GM12875 (cell line): ENCODE results near the gene PSMD13.

Experiments
- H3K4me3 ChIP-seq: one replicate; pipeline ENCODE4 v1.5.1; 2011; ENCODE audit warnings: low read depth, low read length, control low read depth
- CTCF ChIP-seq: IDR thresholded peaks from 2 replicates; pipeline ENCODE4 v1.5.1; 2011; ENCODE audit warnings: low read depth, mild to moderate bottlenecking, control low read depth, inconsistent platforms, low read length, moderate library complexity, borderline replicate concordance; ENCODE audit not compliant: insufficient read depth

Gene PSMD13

GRCh38 chr11:206526-207207, 30.1 kb upstream of the PSMD13 start:
- peak overlapping the region; percentile 98 for H3K4me3 ChIP-seq
- TF ChIP-seq CTCF: no peak

GRCh38 chr11:207208-207862, 29.4 kb upstream of the PSMD13 start, which contains the start of the genes BET1L and RIC8A:
Gene BET1L, minus strand, starts transcription at chr11:207399. Its CDS starts 78 bp downstream, at chr11:207321.
Gene RIC8A, plus strand, starts transcription at chr11:207708. Its CDS starts 1,147 bp downstream, at chr11:208855.
- peak within 1 kb of the TSS; percentile 98 for H3K4me3 ChIP-seq
- TF ChIP-seq CTCF: no peak

GRCh38 chr11:207863-208180, 29.0 kb upstream of the PSMD13 start:
- H3K4me3 ChIP-seq: peak overlapping the region; percentile 89
- no peak for TF ChIP-seq CTCF

GRCh38 chr11:208181-208916, 28.4 kb upstream of the PSMD13 start:
- peak overlapping the region; percentile 89 for H3K4me3 ChIP-seq
- no peak for TF ChIP-seq CTCF

- no peak for TF ChIP-seq CTCF
- H3K4me3 ChIP-seq: peak overlapping the region; percentile 89
Observed at GRCh38 chr11:208917-209260, 27.9 kb upstream of the PSMD13 start.

- H3K4me3 ChIP-seq: peak overlapping the region; percentile 89
- no peak for TF ChIP-seq CTCF
Observed at GRCh38 chr11:209275-210121, 27.3 kb upstream of the PSMD13 start.
